Caki2 (cell line): ENCODE measurements around the gene GDF7. TPM values are rescaled to one million over a fixed set of nuclear protein-coding genes. Genes with fewer than 3 reads are reported as not detected.

Experiments used
- DNase-seq: peaks from one replicate; pipeline ENCODE4 v3.0.0-alpha.2; 2015; ENCODE audit warnings: low read depth
- in situ Hi-C: cut with HindIII; loops from 2 replicates; pipeline ENCODE4 v1.10.0; 2016; ENCODE audit warnings: low sequenced_read_pairs, low pct_unique_long_range_greater_than_20kb, mixed read lengths
- total RNA-seq: library from RNA; depleted of rRNA; stranded (reverse); fragments of >200 nt; shearing (Covaris generic); gene quantifications from 2 replicates; pipeline ENCODE4 v1.2.3, GENCODE V29; 2014; ENCODE audit warnings: low replicate concordance

Gene GDF7
- total RNA-seq, 1 experiment from 2014 or later: 0.68 TPM

GRCh38 chr2:20667151-20667530 is 197 bp downstream of the GDF7 start:
- in situ Hi-C loops: no loop called here
- DNase-seq: no peak

GRCh38 chr2:20667531-20668401 is 822 bp downstream of the GDF7 start:
- in situ Hi-C loops: no loop called here
- DNase-seq: no peak

- in situ Hi-C loops: no loop called here
- DNase-seq: no peak
These were observed 1.5 kb downstream of the GDF7 start for GRCh38 chr2:20668451-20668850.

- no peak for DNase-seq
- in situ Hi-C loops: no loop called here
These were observed 2.0 kb downstream of the GDF7 start for GRCh38 chr2:20668871-20669475.

- in situ Hi-C loops: no loop called here
- DNase-seq: no peak
These were observed 2.8 kb downstream of the GDF7 start for GRCh38 chr2:20669562-20670314.

- in situ Hi-C loops: no loop called here
- DNase-seq: no peak
These were observed 3.5 kb downstream of the GDF7 start for GRCh38 chr2:20670315-20671035.

- in situ Hi-C loops: no loop called here
- DNase-seq: no peak
These were observed 4.2 kb downstream of the GDF7 start for GRCh38 chr2:20671036-20671735.

- in situ Hi-C loops: no loop called here
These were observed 4.8 kb downstream of the GDF7 start for GRCh38 chr2:20671736-20672080.

GRCh38 chr2:20672201-20672951 is 5.4 kb downstream of the GDF7 start:
- in situ Hi-C loops: no loop called here
- no peak for DNase-seq

More at GRCh38 chr2:20671736-20672080, 4.8 kb downstream of the GDF7 start:
- no peak for DNase-seq

GRCh38 chr2:20673686-20674308 is 6.9 kb downstream of the GDF7 start:
- in situ Hi-C loops: no loop called here

GRCh38 chr2:20674309-20674965 is 7.5 kb downstream of the GDF7 start:
- no peak for DNase-seq
- in situ Hi-C loops: no loop called here

More at GRCh38 chr2:20673686-20674308, 6.9 kb downstream of the GDF7 start:
- no peak for DNase-seq

GRCh38 chr2:20674974-20675679 is 8.2 kb downstream of the GDF7 start:
- in situ Hi-C loops: no loop called here
- no peak for DNase-seq

- DNase-seq: no peak
- in situ Hi-C loops: no loop called here
These were observed 8.9 kb downstream of the GDF7 start for GRCh38 chr2:20675701-20676352.

- no peak for DNase-seq
- in situ Hi-C loops: no loop called here
These were observed 9.6 kb downstream of the GDF7 start for GRCh38 chr2:20676353-20677215.
